HG03354 (cell line): Measurements from ENCODE around the gene LCE6A.

Experiments used
- ATAC-seq: cut with Tn5 transposase; IDR thresholded peaks from one replicate; pipeline ENCODE4 v1.9.1; 2021; ENCODE audit warnings: mild to moderate bottlenecking; ENCODE audit not compliant: unreplicated experiment, poor library complexity, severe bottlenecking

Gene LCE6A

GRCh38 chr1:152870831-152871730 is 28.4 kb downstream of the LCE6A start:
- no peak for ATAC-seq

- ATAC-seq = no peak
Measured at GRCh38 chr1:152871731-152872126, 29.1 kb downstream of the LCE6A start.

- ATAC-seq = no peak
Measured at GRCh38 chr1:152873495-152873894, 30.8 kb downstream of the LCE6A start.

- ATAC-seq = no peak
Measured at GRCh38 chr1:152876827-152877226, 34.2 kb downstream of the LCE6A start.

- no peak for ATAC-seq
Measured at GRCh38 chr1:152878042-152878441, 35.4 kb downstream of the LCE6A start, which contains the start of gene SMCP. SMCP (plus strand) TSS chr1:152878322; CDS start chr1:152884423, 6,101 bp downstream.

GRCh38 chr1:152879559-152880198 is 37.0 kb downstream of the LCE6A start:
- no peak for ATAC-seq

GRCh38 chr1:152880316-152880715 is 37.7 kb downstream of the LCE6A start:
- no peak for ATAC-seq

- ATAC-seq = no peak
Measured at GRCh38 chr1:152880907-152881306, 38.3 kb downstream of the LCE6A start.

- ATAC-seq = no peak
Measured at GRCh38 chr1:152884085-152884484, 41.4 kb downstream of the LCE6A start.

GRCh38 chr1:152884506-152884905 is 41.9 kb downstream of the LCE6A start:
- no peak for ATAC-seq

- no peak for ATAC-seq
Measured at GRCh38 chr1:152884966-152885624, 42.4 kb downstream of the LCE6A start.

- ATAC-seq = no peak
Measured at GRCh38 chr1:152886085-152886484, 43.4 kb downstream of the LCE6A start.

- ATAC-seq = no peak
Measured at GRCh38 chr1:152886758-152887409, 44.2 kb downstream of the LCE6A start.

GRCh38 chr1:152888126-152888525 is 45.5 kb downstream of the LCE6A start:
- ATAC-seq = no peak
